HG03135 (cell line): ENCODE data around the gene CPEB3.

ENCODE experiments used
- ATAC-seq: cut with Tn5 transposase; IDR thresholded peaks from one replicate; pipeline ENCODE4 v1.9.1; 2021; ENCODE audit warnings: mild to moderate bottlenecking, moderate library complexity; ENCODE audit not compliant: unreplicated experiment

Gene CPEB3

DNA sequence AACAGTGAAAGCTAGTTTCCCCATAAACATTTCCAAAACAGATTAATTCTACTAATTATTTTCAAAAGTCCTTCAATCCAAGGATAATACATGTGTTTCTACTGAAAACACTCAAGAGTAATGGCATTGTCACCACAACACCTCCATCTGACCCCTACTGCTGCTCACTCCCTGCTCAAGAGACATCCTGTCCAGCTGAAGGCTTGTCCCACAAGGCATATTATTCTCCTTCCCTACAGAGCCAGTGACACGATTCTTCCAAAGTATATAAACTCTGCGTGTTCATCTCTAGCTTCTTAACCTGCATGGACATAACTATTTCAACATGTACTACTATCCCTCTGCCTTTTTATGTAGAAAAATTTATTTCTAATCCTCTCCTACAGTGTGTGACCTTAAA lies 182.1 kb downstream of the CPEB3 start:
- ATAC-seq = no peak

DNA sequence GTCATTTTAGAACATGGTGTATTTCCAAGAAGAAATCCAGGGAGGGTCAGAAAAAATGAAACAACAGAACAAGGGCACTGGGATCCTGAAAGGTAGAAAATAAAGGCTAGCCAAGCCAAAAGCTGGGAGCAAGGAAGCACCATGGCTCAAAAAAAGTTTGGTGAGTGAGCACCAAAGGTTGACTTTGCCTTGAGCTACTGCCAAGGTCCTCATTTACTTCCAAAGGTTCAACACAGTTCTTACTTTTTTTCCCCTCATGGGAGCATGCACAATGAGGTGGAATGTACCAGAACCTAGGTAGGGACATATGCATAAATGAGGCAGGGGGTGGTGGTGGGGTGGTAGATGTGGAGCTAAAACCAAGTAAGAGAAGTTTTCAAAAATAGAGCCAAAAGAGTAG lies 182.8 kb downstream of the CPEB3 start:
- no peak for ATAC-seq

DNA sequence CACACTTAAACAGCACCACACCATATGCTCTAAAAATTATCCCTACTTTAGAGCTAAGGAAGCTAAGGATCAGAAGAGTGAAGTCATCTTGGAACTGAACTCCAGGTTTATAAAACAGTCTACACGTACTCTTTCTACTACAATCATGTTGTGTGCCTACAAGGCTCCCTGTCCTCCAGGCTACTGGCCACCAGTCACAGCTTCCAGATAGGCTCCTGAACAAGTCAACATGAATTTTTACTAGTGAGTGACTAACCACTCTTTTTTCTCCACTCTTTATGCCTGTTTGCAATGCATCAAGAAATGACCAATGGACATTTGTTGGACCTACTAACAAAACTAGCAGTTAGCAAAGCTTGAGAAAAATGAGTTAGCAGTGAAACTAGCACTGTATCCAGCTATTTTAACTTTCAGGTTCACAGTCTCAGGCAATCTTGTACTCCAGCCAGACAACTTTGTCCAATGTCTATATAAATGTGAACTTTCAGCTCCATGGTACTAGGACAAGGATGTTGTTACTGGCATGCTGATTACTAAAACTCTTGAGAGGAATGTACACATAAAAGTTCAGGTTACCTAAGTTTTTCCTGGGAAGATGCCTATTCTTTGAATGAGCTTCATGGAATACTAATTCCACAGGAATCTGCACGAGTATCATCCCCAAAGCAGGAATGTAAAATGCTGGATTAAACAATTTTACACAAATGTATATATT lies 187.3 kb downstream of the CPEB3 start:
- no peak for ATAC-seq

DNA sequence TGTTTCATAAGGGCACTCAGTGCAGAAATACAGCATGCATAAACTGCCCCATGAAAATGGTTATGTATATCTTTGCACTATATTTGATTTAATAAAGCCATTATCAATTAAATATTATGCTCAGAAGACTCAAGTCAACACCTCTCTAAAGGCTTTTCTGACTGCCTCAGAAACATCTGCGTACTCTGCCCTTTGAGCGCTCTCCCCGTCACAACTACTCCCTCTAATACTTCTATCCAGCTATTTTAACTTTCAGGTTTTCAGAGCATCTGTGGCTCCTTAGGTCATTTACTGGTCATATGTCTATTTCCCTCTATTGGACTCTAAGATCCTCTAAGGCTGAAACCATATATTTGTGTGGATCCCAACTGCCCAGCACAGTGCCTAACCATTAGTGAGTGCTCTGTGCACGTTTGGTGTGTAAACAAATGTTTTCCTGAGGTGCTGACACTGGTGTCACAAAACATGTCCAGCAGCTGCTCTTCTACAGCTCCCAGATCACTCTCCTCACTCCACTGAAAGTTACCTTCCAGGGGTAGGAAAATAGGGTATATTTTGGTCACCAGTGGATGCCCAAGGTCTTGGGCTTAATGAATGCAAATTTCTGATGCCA lies 188.2 kb downstream of the CPEB3 start:
- no peak for ATAC-seq

DNA sequence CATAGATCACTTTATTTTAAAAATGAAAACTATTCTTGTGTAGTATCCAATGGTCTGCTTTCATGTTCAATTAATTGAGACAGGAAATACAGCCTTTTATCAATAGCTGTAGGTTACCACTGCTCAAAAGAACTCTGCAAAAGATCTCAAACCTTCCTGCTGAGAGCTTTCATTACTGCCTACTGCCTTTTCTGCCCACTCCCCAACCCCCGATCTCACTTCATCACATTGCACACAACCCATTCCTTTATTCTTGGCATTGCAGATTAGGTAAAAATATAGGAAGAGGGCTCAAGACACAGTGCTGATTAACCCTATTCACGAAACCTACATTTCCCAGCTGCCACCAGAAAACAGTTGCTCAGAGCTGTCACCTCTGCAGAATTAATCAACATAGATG lies 195.9 kb downstream of the CPEB3 start:
- ATAC-seq = no peak

- no peak for ATAC-seq
Measured at GRCh38 chr10:92091965-92092364, 198.9 kb downstream of the CPEB3 start.

- peak; percentile 93 for ATAC-seq
Measured at GRCh38 chr10:92087750-92088395, 203.0 kb downstream of the CPEB3 start.

GRCh38 chr10:92082583-92083280 lies 208.1 kb downstream of the CPEB3 start:
- ATAC-seq = no peak

DNA sequence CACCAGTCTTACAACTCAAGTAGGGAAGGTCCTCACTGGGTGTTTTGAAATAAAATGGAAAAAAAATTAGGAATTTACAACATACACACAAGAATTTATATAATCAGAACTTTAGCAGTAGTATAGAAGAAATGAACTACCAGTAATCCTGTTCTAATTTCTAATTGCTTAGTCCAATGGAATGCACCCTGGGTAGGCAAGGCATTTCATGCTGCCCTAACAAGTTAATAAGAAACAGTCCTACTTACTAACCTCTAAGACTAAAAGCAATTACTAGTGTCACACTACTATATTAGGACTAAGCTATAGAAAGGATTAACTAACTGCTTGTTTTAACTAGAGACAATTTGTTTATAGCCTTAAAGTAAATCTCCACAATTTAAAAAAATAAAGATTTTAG lies 209.2 kb downstream of the CPEB3 start:
- no peak for ATAC-seq

DNA sequence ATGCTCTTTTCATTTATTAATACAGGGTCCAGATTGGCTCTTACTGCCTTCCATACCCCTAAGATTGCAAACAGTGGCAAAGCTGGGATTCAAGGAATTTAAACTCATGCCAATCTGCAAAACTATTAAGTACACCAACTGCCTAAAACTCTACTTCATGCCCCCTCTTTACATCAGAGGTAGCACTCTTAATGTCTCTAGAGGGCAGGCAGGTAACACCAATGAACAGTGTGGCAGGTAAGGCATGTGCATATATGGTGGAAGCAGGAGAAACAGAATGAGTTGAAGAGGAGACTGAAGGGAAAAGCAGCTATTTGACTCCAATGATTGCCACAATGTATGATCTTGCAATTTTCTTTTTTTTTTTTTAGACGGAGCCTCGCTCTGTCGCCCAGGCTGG lies 210.6 kb downstream of the CPEB3 start:
- ATAC-seq = no peak

DNA sequence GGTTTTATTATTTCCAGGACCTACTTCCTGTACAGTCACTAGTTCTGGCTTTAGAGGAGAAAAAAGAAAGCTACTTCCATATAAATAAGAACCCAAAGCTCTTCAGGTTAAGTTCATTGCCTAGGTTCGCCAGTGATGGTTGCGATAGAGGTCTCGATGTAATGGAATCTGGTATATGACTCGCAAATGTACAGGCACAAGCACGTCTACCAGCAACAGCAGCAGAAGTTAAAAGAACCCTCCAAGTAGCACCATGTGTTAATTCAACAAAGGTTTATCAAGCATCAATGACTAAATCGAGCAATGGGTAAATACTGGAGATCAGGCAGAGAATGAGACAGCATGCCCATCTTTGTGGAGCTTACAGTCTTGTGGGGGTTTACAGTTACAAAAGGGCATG lies 211.9 kb downstream of the CPEB3 start:
- no peak for ATAC-seq

- ATAC-seq = no peak
Measured at GRCh38 chr10:92076722-92077121, 214.2 kb downstream of the CPEB3 start.

DNA sequence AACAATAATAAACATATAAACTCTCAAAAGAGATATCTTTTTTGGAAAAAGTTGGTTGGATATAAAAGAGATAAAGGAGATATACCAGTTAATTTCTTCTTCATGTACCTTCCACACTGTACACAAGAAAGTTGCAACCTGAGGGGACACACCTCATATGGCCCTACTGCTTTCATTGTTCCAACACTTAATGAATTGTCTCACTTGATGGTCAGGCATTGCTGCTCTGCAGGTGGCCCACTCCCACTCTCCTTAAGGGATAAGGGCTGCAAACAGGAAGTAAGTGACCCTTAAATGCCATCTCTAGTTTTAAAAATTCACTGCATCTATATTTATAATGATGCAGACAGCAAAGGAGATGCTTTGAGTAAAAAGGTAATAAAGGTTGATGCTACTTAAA lies 215.0 kb downstream of the CPEB3 start:
- ATAC-seq = no peak

DNA sequence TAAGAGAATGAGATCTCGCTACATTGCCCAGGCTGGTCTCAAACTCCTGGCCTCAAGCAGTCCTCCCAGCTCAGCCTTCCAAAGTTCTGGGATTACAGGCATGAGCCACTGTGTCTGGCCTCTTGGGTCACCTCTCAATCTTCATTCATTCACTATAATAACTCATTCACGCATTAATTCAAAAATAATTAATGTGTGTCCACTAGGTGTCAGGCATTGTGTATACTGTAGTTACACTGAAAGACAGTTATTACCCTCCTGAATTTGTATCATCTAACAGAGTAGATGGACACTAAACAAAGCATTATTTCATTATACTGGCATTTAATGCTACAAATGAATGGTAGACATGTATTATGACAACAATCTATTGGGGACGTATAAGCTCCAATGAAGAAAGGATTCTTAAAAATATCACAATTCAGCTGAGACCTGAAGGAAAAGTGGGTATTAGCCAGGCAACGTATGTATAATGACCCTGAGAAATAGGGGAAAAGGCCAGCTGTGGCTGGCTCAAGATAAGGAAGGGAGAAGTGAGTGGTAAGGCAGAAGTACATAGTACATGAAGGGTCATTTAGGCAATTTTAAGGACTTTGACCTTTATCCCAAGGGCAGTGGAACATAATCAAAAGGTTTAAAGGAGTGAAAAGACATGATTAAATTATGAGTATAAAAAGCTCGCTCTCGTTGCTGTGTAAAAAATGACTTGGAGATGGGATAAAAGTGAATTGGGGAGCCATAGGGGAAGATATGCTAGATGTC lies 216.6 kb downstream of the CPEB3 start:
- no peak for ATAC-seq

GRCh38 chr10:92068900-92069299 lies 222.0 kb downstream of the CPEB3 start:
- ATAC-seq = no peak

GRCh38 chr10:92066386-92066785 lies 224.5 kb downstream of the CPEB3 start:
- ATAC-seq = no peak

GRCh38 chr10:92064506-92064905 lies 226.4 kb downstream of the CPEB3 start:
- ATAC-seq = no peak

DNA sequence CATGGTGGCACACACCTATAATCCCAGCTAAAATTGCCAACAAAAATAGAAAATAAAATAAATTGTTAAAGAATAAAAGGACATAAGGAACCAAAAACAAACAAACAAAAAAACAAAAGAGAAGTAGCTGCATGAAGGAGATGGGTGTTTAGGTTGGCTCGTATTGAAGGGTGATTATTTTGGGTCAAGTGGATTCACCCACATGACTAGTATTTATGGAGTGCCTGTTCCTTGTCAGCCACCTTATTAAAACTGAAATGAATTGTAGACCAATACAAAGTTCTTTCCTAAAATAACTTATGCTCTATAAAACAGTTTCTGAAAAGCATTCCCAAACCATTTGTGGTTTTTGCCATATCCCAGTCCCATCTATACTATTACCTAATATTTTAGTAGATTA lies 228.6 kb downstream of the CPEB3 start:
- no peak for ATAC-seq

DNA sequence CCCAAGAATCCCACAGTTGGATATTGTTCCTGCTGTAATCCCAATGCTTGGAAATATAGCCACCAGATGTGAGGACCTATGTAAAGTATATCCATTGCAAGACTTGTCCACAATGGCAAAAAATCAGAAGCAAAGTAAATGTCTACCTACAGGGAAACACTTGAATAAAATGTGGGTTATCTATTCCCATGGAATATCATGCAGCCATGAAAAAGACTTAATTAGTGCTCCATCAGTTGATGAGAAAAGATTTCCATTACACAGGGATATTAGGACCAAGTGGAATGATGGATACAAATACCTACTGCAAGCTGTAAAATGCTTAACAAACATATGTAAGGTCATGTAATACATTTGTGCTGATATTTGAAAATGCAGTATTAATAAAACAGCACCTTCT lies 236.1 kb downstream of the CPEB3 start:
- ATAC-seq = no peak

DNA sequence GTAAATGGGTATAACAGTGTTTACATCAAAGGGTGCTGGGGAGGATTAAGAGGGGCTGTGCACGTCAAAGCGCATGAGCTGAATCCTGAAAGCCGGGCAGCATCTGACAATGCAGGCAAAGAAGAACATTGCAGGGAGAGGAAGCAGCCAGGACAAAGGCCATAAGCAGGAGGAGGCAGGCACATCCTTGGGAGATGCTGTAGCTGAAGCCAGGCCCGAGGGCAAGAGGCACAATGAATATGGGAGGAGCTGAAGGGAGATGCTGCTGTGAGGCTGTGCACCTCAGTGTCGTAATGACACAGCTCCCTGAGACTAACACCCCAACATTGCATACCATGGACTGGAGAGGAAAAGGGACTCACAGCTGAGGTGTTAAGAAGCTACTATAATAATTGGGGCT lies 238.1 kb downstream of the CPEB3 start:
- ATAC-seq = no peak

GRCh38 chr10:92052088-92052487 lies 238.8 kb downstream of the CPEB3 start:
- no peak for ATAC-seq
